NCI-H2107 (cell line): ENCODE measurements around the gene SLC6A19.

Experiments used
- DNase-seq: peaks from one replicate; lab custom pipeline; 2025; lab: John Stamatoyannopoulos, UW

The SLC6A19 gene

DNA sequence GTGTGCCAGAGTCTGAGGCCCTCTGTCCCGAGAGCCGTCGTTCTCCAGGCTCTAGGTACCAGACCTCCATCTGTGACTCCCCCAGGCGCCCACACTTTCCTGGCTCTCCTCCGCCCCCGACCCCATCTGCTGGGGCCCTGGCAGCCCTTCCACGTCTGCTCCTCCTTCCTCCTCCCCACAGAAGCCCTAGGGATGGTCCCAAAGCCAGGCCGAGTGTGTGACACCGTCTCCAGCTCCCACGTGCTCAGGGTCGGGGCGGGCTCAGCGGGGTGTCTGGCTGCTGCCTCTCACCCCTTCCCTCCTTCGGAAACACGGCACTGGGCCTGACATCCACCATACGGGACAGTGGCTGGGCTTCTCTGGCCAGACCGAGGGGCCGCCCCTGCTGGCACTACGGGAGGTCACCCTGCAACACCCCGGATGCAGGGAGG is 20.5 kb upstream of the SLC6A19 start:
- DNase-seq: no peak

DNA sequence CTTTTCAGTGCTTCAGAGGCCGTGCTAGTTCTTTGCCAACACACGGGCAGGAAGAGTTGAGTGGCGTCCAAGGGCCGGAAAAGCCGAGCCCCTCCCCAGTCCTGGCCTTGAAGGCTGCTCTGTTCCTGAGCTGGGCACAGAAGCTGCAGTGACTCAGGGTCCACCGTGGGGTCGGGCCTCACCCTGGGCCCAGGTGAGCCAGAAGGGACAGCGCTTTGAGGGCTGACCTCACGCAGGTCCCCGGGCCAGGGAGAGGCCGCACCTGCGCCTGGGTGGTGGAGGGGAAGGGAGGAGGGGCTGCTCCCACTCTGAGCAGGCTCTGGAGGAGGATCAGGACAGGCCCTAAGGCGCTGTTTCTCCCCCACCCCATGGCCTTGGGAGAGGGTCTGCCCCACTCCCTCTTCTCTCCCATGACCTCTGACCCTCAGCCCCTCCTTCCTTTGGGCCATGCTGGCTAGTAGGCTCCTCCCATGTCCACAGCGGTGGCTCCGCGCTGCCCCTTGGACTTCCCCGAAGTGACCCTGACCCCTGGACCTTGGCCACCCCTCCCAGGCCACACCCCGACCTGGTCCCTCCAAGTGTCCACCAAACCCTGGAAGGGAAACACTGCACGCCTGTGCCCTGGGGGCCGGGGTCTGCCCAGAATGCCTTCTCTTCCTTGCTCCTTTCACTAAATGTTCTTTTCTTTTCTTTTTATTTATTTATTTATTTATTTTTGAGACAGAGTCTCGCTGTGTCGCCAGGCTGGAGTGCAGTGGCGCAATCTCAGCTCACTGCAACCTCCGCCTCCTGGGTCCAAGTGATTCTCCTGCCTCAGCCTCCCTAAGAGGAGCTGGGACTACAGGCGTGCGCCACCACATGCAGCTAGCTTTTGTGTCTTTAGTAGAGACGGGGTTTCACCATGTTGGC is 19.7 kb upstream of the SLC6A19 start:
- DNase-seq: no peak

DNA sequence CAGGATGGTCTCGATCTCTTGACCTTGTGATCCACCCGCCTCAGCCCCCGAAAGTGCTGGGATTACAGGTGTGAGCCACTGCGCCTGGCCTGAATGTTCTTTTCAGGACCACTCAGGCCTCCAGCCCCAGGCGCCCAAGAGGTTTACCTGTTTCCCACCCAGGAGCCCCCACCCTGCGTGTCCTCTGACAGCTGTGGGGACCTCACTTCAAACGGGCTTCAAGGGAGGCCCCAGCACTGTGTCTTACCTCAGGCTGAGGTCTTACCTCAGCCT is 19.1 kb upstream of the SLC6A19 start:
- DNase-seq: no peak

DNA sequence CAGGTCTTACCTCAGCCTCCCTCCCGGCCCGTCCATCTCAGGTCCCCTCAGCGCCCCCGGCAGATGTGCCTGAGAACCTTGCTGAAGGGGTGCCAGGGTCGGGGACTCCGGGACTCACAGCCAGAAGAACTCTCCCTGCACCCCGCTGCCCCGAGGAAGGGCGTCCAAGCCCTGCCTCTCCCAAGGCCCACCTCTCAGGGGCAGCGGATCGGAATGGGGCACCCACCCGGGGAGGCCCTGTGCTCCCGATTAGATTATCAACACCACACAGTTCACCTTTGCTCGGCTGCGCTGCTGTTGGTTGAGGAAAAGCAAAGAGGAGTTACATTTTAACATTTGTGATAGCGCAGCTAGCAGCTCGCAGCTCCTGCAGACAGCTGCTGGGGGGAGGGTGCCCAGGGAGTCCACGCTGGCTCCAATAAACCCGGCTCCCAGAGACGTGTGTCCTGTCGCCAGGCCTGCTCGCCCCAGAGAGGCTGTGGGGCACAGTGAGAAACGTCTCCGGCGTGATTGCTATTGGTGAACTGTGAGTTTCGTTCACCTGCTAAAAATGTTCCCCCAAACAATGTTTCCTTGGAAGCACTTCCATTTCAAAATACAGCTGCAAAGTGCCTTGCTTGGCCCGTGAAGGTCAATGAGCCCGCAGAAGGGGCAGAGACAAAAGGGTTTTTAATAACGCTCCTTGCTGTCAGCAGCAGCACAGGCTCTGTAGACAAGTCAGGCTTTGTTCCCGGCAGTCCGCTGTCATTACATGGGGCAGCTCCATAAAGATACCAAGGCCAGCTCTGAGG is 18.6 kb upstream of the SLC6A19 start:
- DNase-seq: no peak

DNA sequence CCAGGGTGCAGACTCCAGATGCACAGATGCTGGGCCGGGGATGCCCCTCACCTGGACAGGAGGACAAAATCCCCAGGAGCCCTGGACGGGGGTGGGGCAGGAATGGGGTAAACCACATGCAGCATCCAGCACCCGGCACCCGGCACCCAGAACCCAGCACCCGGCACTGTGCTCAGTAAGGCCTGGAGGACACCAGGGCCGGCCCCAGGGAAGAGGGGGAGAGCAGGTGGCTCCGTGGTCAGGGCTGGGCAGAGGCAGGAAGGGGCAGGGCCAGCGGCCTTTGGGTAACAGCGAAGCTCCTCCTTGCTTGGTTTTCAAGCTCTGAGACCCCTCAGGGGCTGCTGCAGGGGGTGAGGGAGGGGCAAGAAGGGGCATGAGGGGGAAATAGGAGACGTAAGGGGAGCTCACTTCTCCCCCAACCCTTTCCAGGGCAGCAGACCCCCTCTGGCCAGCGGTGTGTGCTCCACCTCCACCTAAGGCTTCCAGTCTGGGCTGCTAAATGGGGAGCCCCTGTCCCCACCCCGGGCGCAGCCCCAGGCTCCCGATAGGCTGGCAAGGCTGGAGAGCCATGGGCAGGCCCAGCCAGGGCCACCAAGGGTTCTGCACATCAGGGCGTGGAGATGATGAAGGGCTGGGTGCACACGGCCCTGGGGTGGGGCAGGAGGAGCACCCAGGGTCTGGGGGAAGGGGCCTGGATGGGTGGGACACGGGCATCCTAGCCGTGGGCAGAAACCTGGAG is 17.8 kb upstream of the SLC6A19 start:
- no peak for DNase-seq

DNA sequence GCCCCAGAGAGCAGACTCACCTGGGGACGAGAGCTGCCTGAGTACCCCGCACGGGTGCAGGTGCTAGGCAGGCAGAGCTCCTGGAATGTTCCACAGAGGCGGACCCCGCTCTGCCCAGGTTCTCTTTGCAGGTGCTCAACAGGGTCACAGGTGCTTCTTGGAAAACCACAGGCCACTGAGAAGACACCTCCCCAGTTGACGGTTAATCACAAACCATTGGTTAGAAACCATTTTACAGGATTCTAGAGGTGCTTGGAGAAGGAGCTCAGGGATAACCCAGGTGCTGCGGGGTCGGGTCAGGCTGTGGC is 17.3 kb upstream of the SLC6A19 start:
- no peak for DNase-seq

DNA sequence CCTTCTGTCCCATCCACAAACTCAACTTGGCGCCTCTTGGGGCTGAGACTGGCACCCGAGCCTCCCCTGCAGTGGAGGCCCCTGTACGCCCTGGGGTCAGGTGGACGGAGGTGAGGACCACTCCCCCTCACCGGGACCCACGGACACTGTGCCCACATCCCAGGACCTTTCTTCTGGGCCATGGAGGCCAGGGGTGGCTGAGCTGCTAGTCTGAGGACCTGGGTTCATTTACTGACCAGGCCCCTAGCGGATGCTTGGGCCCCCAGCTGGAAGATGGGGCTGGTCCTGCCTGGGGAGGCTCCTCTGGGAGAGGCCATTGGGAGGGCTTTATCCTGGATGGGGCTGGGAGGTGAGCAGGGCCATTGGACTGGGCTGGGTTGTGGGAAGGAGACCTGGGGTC is 16.9 kb upstream of the SLC6A19 start:
- no peak for DNase-seq

DNA sequence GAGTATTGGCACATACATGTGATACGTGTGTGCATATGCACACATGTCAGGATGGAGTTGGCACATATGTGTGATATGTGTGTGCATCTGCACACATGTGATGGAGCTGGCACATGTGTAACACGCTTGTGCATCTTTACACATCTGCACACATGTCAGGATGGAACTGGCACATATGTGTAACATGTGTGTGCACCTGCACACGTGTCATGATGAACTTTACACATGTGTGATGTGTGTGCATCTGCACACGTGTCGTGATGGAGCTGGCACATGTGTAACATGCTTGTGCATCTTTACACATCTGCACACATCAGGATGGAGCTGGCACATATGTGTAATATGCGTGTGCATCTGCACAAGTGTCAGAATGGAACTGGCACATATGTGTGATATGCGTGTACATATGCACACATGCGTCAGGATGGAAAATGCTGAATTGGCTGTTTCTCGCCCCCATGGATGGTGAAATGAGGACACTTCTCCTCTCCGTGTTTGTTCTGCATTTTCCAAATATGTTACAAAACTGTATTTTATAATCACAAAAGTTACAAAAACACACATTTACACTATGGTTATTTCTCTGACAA is 16.3 kb upstream of the SLC6A19 start:
- no peak for DNase-seq

DNA sequence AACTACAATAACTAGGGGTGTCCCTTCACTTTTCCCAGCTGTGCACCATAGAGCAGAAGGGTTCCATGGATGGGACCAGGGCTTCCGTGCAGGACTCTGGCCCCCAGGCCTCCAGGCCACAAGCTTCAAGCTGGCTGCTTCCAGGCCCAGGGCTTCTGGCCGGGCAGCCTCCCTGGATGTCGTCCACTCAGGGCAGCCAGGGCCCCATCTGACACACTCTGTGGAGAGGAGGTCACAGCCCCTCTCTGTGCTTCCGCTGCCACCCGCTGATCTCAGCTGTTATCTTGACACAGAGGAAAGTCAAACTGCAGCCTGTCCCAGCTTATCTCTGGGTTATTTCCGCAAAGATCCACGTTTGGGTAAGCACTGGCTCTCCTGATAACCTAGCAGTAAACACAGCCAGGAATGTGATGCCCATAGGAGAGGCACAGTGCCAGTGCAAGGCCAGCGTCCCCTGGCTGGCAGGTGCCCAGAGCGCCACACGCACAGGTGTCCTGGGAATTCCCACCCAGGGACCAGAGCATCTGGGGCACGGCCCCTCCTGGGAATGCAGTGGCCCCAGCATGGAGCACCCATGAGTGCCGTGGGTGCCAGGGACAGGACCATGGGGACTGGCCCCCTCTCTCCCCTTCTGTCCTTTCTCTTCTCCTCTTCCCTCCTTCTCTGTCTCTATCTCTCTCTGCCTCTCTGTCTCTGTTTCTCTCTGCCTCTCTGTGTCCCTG is 15.6 kb upstream of the SLC6A19 start:
- DNase-seq: no peak

DNA sequence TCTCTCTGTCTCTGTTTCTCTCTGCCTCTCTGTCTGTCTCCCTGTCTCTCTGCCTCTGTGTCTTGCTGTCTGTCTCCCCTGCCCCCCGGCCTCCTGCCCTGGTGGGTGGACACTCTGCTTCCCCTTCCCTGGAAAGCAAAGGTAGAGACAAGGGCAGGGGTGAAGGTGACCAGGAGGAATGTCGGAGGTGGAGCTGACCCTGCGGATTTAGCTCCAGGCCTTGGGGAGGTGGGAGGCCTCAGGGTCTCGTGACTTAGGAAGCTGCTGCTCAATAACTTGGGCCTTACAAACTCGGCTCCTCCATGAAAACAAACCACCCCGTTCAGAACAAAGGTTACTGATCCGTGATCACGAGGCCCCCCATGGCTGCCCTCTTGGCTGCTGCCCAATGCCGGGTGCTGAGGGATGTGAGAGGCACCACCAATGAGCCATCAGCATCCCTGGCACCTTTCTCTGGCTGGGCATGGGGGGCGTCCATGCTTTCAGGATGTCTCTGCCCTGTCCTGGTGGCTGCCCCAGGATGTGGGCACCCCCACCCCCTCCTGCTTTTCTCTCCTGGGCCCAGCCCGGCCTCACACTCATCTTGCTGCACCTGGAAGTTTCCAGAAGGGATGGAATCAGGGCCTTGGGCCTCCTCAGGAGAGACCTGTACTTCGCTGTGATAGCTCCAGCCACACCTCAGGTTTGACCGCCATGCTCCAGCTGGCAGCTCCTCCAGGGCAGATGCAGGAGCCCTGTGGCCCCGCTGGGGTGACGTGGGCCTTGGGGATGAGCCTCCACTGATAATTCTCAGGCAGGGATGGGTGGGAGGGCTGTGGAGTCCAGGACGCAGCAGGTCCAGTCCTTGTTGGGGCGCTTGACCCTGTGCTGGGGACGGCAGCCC is 14.8 kb upstream of the SLC6A19 start:
- no peak for DNase-seq

DNA sequence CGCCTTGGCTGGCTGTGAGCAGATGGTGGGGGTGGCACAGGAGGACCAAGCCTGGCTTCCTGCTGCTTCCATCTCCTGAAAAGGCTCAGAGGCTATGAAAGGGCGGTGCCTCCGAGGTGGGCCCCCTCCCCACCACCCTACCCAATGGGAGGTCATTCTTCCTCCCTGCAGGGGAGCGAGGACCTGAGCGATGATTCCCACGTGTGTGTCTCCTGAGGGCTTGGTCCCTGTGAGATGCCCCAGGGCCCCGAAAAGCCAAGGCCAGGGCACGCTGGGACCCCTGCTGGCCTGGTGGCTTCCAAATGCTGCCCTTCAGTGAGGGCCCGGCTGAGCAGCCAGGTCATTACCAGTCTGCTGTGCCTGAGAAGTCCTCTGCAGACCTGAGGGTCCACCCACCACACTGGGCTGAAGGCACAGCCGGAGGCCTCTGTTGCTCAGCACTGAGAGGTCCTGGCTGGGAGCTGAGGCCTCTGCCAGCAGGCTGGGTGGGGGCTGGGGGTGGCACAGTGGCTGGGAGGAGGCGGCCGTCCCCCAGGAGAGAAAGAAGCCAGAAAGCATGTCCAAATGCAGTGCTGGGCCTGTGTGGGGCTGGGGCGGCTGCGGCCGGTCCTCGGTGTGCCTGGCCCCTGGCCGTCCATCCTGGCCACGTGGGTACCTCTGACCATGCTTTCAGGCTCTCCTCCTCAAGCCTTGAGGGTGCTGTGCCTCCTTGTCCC is 14.0 kb upstream of the SLC6A19 start:
- no peak for DNase-seq

DNA sequence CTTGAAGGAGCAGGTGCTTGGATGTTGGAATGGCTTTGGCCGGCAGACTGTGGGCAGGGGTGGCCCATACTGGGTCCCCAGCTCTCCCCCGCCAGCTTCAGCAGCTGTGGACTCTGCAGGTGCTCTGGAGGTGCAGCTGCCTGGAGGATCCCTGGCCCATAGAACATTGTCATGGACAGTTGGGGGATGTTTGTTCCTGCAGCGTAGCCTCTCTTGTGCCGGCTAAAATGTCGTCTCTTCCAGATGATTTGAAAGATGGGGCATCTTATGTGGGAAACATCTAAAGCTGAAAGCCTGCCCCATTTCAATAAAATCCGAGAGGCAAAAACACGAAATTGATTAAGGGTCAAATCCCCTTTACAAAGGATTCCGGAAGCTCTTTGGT is 13.5 kb upstream of the SLC6A19 start:
- DNase-seq: no peak

DNA sequence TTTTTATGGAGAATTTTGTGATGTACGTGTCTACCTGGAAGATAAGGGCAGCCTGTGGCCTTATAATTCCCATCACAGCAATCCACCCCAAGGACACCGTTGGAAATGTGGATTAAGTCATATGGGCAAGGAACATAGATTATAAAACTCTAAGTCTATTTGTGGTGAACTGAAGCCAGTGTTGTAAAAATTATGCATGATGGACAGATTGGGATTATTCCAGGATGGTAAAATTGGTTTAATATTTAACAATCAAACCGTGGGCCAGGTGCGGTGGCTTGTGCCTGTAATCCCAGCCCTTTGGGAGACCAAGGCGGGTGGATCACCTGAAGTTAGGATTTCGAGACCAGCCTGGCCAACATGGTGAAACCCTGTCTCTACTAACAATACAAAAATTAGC is 12.9 kb upstream of the SLC6A19 start:
- DNase-seq: no peak

DNA sequence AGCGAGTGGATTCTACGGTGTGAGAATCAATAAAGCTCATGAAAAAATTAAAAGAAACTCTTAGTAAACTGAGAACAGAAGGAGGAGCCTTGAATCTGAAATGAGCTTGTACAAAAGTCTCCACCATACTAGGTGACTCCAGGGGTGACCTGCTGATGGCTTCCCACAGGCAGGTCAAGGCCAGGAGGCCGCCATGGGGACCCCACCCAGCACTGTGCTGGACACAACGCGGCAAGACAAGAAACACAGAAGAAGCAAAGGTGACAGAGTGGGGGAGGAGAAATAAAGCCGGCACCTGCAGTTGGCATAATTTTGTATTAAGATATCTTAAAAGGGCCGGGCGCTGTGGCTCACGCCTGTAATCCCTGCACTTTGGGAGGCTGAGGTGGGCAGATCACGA is 12.1 kb upstream of the SLC6A19 start:
- no peak for DNase-seq

DNA sequence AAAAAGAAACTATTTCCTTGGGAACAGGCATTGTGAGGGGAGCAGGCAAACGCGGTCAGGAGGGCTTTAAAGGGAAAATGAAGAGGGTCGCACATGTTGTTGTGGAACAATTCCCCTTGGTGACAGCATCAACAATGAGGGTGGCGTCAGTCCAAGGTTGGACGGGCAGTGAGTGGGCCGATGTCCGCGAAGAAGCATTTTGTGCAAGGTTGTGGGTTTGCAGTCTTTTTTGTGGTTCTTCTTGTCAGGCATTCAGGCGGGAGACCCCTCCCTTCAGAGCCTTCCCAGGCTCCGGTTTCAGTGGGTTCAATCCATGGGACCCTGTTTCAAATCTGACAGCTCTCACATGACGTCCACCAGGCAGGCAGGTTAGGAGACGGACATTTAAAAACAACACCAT is 11.1 kb upstream of the SLC6A19 start:
- DNase-seq: no peak

DNA sequence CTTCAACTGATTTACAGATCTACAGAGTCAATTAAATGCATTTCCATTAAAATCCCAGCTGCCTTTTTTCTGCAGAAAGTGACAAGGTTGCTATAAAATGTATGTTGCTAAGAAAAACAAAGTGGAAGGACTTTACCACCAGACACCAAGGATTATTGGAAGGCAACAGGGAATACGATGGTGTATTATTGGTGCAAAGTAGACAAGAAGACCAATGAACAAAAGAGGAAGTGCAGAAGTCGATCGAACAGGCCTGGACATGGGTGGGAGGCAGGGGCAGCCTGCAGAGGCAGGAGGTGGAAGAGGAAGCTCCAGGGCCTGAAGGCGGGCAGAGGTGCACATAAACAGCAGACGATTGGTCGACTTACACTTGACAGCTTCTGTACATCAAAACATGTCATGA is 10.6 kb upstream of the SLC6A19 start:
- DNase-seq: no peak

DNA sequence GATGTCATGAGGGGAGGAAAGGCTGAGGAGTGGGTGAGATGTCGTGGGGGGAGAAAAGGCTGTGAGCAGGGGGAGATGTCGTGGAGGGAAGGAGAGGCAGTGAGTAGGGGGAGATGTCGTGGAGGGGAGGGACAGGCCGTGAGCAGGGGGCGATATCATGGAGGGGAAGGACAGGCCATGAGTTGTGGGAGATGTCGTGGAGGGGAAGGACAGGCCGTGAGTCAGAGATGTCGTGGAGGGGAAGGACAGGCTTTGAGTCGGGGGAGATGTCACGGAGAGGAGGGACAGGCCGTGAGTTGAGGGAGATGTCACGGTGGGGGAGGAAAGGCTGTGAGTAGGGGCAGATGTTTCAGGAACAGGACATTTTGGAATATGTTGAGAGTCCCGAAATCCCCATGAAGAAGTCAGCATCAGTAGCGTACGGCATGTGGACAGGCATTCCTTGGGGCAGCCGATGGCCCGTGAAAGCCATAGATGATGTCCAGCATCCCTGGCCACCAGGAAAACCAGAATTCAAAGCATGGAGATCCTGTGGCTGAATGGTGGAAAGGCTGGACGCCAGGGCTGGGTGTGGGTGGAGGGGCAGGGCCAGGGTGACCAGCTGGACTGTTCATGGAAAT is 8.3 kb upstream of the SLC6A19 start:
- DNase-seq: no peak

DNA sequence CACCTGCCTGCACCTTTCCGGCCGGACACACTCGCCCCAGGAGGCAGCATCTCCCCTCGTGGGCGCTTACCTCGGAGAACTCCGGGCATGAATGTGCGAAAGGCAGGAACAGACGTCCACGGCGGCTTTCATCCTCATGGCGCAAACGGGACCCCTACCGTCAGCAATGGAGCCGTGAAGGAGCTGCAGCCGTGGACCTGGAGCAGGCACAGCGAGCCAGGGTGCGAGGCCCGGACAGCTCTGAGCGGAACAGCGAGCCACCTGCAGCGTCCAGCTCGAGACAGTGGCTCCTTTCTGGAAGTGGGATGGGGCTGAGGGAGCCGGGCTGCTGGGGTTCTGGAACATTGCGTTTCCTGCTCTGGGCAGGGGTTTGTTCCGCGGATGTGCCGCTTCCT is 7.8 kb upstream of the SLC6A19 start:
- DNase-seq: no peak

DNA sequence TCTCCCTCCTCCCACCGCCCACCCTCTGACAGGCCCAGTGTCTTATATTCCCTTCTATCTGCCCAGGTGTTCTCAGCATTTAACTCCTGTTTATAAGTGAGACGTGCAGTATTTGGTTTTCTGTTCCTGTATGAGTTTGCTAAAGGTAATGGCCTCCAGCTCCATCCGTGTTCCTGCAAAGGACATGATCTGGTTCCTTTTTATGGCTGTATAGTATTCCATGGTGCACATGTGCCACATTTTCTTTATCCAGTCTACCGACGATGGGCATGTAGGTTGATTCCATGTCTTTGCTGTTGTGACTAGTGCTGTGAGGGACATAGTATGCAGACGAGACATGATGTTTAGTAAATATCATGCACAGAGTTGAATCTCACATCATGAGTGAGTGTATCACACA is 7.0 kb upstream of the SLC6A19 start:
- DNase-seq: no peak

DNA sequence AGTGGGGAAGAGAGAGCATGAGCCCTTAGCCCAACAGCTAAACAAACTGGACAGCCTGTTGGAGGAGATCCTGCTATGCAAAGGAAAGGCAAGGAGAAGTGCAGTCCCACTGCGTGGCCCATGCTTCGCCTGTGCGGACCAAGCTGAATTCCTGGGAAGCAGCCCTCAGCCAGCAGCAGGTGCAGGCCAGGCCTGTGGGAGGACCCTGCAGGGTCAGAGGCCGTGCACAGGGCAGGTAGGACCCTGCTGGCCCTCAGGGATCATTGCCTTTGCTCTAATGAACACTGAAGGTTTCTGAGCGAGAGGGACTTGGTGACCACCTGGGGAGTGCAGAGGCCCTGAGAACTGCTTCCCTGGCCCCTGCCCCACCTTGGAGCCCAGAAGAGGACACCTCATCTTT is 6.0 kb upstream of the SLC6A19 start:
- no peak for DNase-seq
